Mucosa of gallbladder (tissue), 1 donor: ENCODE measurements around the gene URB1. TPM values are rescaled to one million over a fixed set of nuclear protein-coding genes. Genes with fewer than 3 reads are reported as not detected.
"Not testable (repeated sequence)": the region's sequence is repeated elsewhere in the genome, so short reads cannot be mapped to it uniquely, and the experiment has no call there.

ENCODE experiments used
- DNase-seq: peaks from one replicate; pipeline ENCODE4 v3.0.0-alpha.2; 2020; ENCODE audit warnings: low spot score
- total RNA-seq: library from RNA; stranded (reverse); gene quantifications from one replicate; pipeline ENCODE4 v1.2.1, GENCODE V29; 2021
- donor health status: DM: no; HTN: no; CAD: no.

Gene URB1
- total RNA-seq, 1 donor from 2014 or later: 11.3 TPM

GRCh38 chr21:32298148-32298559, 94.7 kb downstream of the URB1 start:
- no peak for DNase-seq

- DNase-seq: no peak
These were observed 95.4 kb downstream of the URB1 start for GRCh38 chr21:32297449-32297848.

GRCh38 chr21:32285476-32285875, 107.3 kb downstream of the URB1 start:
- DNase-seq: no peak

GRCh38 chr21:32282992-32283391, 109.8 kb downstream of the URB1 start:
- DNase-seq: no peak

- DNase-seq: no peak
These were observed 111.3 kb downstream of the URB1 start for GRCh38 chr21:32281531-32281930.

GRCh38 chr21:32279377-32279680, 113.5 kb downstream of the URB1 start:
- no peak for DNase-seq

- DNase-seq: peak; percentile 95
These were observed 114.1 kb downstream of the URB1 start, which contains the start of gene MIS18A for GRCh38 chr21:32278518-32279376. TSS of gene MIS18A (minus strand) at chr21:32279049. CDS start at chr21:32279014, 35 bp downstream.

- no peak for DNase-seq
These were observed 114.7 kb downstream of the URB1 start for GRCh38 chr21:32278103-32278502.

GRCh38 chr21:32276671-32277070, 116.1 kb downstream of the URB1 start:
- DNase-seq: no peak

GRCh38 chr21:32270748-32271147, 122.1 kb downstream of the URB1 start:
- DNase-seq: no peak

- not testable (repeated sequence) for DNase-seq
These were observed 127.5 kb downstream of the URB1 start for GRCh38 chr21:32265321-32265720.

- no peak for DNase-seq
These were observed 130.9 kb downstream of the URB1 start for GRCh38 chr21:32261929-32262328.

Other genes with a start within 250 kb of the URB1 start
- gene MIS18A, start 114.0 kb downstream of the URB1 start, total RNA-seq: 6.5 TPM
- gene MRAP, start 94.2 kb downstream of the URB1 start, total RNA-seq: not detected
- gene EVA1C, start 19.7 kb upstream of the URB1 start, total RNA-seq: 34.8 TPM
- 2.1 TPM for gene TCP10L, start 192.5 kb upstream of the URB1 start, total RNA-seq
- 43.2 TPM for gene CFAP298, start 219.4 kb upstream of the URB1 start, total RNA-seq